Ovary (tissue), 3 donors: Measurements from ENCODE around the gene CEP164.

Source experiments
- CTCF ChIP-seq, 3 donors: fragments of 450-650 bp in 2 of 3; fragments of 200-600 bp in 1 of 3; IDR thresholded peaks; one replicate each; pipeline versions ENCODE4 v1.5.1 to v1.8.0; 2016 to 2022; ENCODE audit warnings: antibody characterized with exemption in 3 of 3, mild to moderate bottlenecking in 1 of 3
- POLR2A ChIP-seq: fragments of 450-650 bp; IDR thresholded peaks from one replicate; pipeline ENCODE4 v1.6.1; 2017; ENCODE audit warnings: antibody characterized with exemption, mild to moderate bottlenecking, moderate library complexity
- donor health status: DM: no; HTN: no; CAD: no.

GRCh38 chr11:117394221-117394925, 66.7 kb downstream of the CEP164 start:
- no peak for TF ChIP-seq CTCF (IDR thresholded peaks at IDR 0.05)
- no peak for TF ChIP-seq POLR2A
